H9 (cell line): ENCODE results near the gene MKI67. TPM values are rescaled to one million over a fixed set of nuclear protein-coding genes. Genes with fewer than 3 reads are reported as not detected.

Experiments used
- DNase-seq: peaks from one replicate; pipeline ENCODE4 v3.0.0-alpha.2; 2017
- H2AFZ ChIP-seq: one replicate; pipeline ENCODE4 v1.6.1; 2013; ENCODE audit warnings: mild to moderate bottlenecking, low read length, control low read depth, moderate library complexity
- H2AK5ac ChIP-seq: 2 replicates; pipeline ENCODE4 v1.6.1; 2013; ENCODE audit warnings: low read length, control low read depth, mixed read lengths; ENCODE audit not compliant: insufficient read length
- H2BK120ac ChIP-seq: one replicate; pipeline ENCODE4 v1.6.1; 2013; ENCODE audit warnings: low read depth, mild to moderate bottlenecking, low read length, control low read depth, inconsistent platforms; ENCODE audit not compliant: poor library complexity, severe bottlenecking
- H2BK12ac ChIP-seq: 2 replicates; pipeline ENCODE4 v1.6.1; 2013; ENCODE audit warnings: low read length, control low read depth, mixed read lengths, low read depth; ENCODE audit not compliant: insufficient read length
- H2BK15ac ChIP-seq: 2 replicates; pipeline ENCODE4 v1.6.1; 2013; ENCODE audit warnings: low read depth, low read length, control low read depth
- H2BK20ac ChIP-seq: one replicate; pipeline ENCODE4 v1.6.1; 2013; ENCODE audit warnings: low read depth, mild to moderate bottlenecking, low read length, control low read depth, inconsistent platforms; ENCODE audit not compliant: poor library complexity, severe bottlenecking
- H2BK5ac ChIP-seq: 2 replicates; pipeline ENCODE4 v1.6.1; 2013; ENCODE audit warnings: low read length, control low read depth, mixed read lengths; ENCODE audit not compliant: insufficient read length
- H3K14ac ChIP-seq: 2 replicates; pipeline ENCODE4 v1.6.1; 2013; ENCODE audit warnings: low read length, control low read depth; ENCODE audit not compliant: insufficient read depth
- H3K18ac ChIP-seq: 2 replicates; pipeline ENCODE4 v1.6.1; 2013; ENCODE audit warnings: low read depth, mild to moderate bottlenecking, mixed read lengths, low read length, control low read depth; ENCODE audit not compliant: insufficient read length
- H3K23ac ChIP-seq: 2 replicates; pipeline ENCODE4 v1.6.1; 2013; ENCODE audit warnings: low read length, control low read depth, mixed read lengths, low read depth; ENCODE audit not compliant: insufficient read length
- H3K23me2 ChIP-seq: 2 replicates; pipeline ENCODE4 v1.6.1; 2013; ENCODE audit warnings: low read depth, mild to moderate bottlenecking, mixed read lengths, low read length, control low read depth; ENCODE audit not compliant: insufficient read length, poor library complexity, severe bottlenecking
- H3K27ac ChIP-seq: 2 replicates; pipeline ENCODE4 v1.5.1; 2013; ENCODE audit warnings: low read length, control low read depth, mixed read lengths, low read depth; ENCODE audit not compliant: insufficient read length
- H3K27me3 ChIP-seq: 2 replicates; pipeline ENCODE4 v1.6.1; 2013; ENCODE audit warnings: low read length, control low read depth, inconsistent platforms; ENCODE audit not compliant: insufficient read depth
- H3K4ac ChIP-seq: 2 replicates; pipeline ENCODE4 v1.6.1; 2013; ENCODE audit warnings: low read depth, mild to moderate bottlenecking, control low read depth, inconsistent platforms, low read length, moderate library complexity
- H3K4me1 ChIP-seq: 2 replicates; pipeline ENCODE4 v1.6.1; 2013; ENCODE audit warnings: low read length, control low read depth, inconsistent platforms; ENCODE audit not compliant: insufficient read depth
- H3K4me2 ChIP-seq: 2 replicates; pipeline ENCODE4 v1.6.1; 2013; ENCODE audit warnings: low read length, control low read depth, mixed read lengths; ENCODE audit not compliant: insufficient read length, insufficient read depth
- H3K56ac ChIP-seq: 2 replicates; pipeline ENCODE4 v1.6.1; 2013; ENCODE audit warnings: low read depth, mild to moderate bottlenecking, mixed read lengths, low read length, control low read depth; ENCODE audit not compliant: insufficient read length
- H3K79me1 ChIP-seq: 2 replicates; pipeline ENCODE4 v1.6.1; 2013; ENCODE audit warnings: low read depth, mild to moderate bottlenecking, moderate library complexity, low read length, control low read depth, inconsistent platforms; ENCODE audit not compliant: insufficient read depth, poor library complexity, severe bottlenecking
- H3K79me2 ChIP-seq: 2 replicates; pipeline ENCODE4 v1.6.1; 2013; ENCODE audit warnings: low read length, control low read depth, inconsistent platforms; ENCODE audit not compliant: insufficient read depth
- H3K9ac ChIP-seq: 2 replicates; pipeline ENCODE4 v1.6.1; 2013; ENCODE audit warnings: low read length, control low read depth, mixed read lengths; ENCODE audit not compliant: insufficient read length; ENCODE audit errors: extremely low read depth
- H3K9me3 ChIP-seq: one replicate; pipeline ENCODE4 v1.6.1; 2013; ENCODE audit warnings: low read depth, low read length, inconsistent platforms; ENCODE audit not compliant: control insufficient read depth
- H3T11ph ChIP-seq: one replicate; pipeline ENCODE4 v1.6.1; 2013; ENCODE audit warnings: mild to moderate bottlenecking, low read length, control low read depth, inconsistent platforms
- H4K20me1 ChIP-seq: one replicate; pipeline ENCODE4 v1.6.1; 2013; ENCODE audit not compliant: control insufficient read depth, insufficient read length, insufficient read depth
- H4K5ac ChIP-seq: 2 replicates; pipeline ENCODE4 v1.6.1; 2013; ENCODE audit warnings: low read depth, mild to moderate bottlenecking, mixed read lengths, low read length, control low read depth; ENCODE audit not compliant: insufficient read length
- H4K8ac ChIP-seq: replicated peaks from 2 replicates; pipeline ENCODE4 v1.6.1; 2013; ENCODE audit warnings: low read length, control low read depth, mixed read lengths, low read depth; ENCODE audit not compliant: insufficient read length
- H4K91ac ChIP-seq: 2 replicates; pipeline ENCODE4 v1.6.1; 2013; ENCODE audit warnings: low read depth, mild to moderate bottlenecking, moderate library complexity, mixed read lengths, low read length, control low read depth; ENCODE audit not compliant: insufficient read length
- H3K27ac Mint-ChIP-seq, 3 experiments: 2 replicates in 2 of 3; 3 replicates in 1 of 3; pipeline ENCODE4 v1.8.0; 2020 to 2021; ENCODE audit warnings: mixed read lengths in 3 of 3, mild to moderate bottlenecking in 1 of 3, moderate library complexity in 1 of 3
- H3K27me3 Mint-ChIP-seq: 2 replicates; pipeline ENCODE4 v1.8.0; 2021; ENCODE audit warnings: low read depth, mild to moderate bottlenecking, moderate library complexity, mixed read lengths
- H3K36me3 Mint-ChIP-seq, 3 experiments: 2 replicates in 2 of 3; 3 replicates in 1 of 3; pipeline ENCODE4 v1.8.0; 2020 to 2021; ENCODE audit warnings: low read depth in 3 of 3, mixed read lengths in 3 of 3; ENCODE audit not compliant: insufficient read depth in 1 of 3
- H3K4me1 Mint-ChIP-seq, 2 experiments: 2 replicates each; pipeline ENCODE4 v1.8.0; 2020; ENCODE audit warnings: mixed read lengths in 2 of 2
- H3K4me3 Mint-ChIP-seq, 2 experiments: 2 replicates in 1 of 2; 3 replicates in 1 of 2; pipeline ENCODE4 v1.8.0; 2020 to 2021; ENCODE audit warnings: mild to moderate bottlenecking in 2 of 2, mixed read lengths in 2 of 2, moderate library complexity in 1 of 2
- H3K9me3 Mint-ChIP-seq, 2 experiments: 2 replicates in 1 of 2; 3 replicates in 1 of 2; pipeline ENCODE4 v1.8.0; 2020; ENCODE audit warnings: mild to moderate bottlenecking in 2 of 2, mixed read lengths in 2 of 2, moderate library complexity in 1 of 2
- WGBS: extraction: QIAGEN DNeasy Blood & Tissue Kit; methylation state at CpG from one replicate; pipeline ENCODE4 v1.1.7; 2013; ENCODE audit warnings: missing lambda C conversion rate, low lambda C conversion rate, mixed read lengths; ENCODE audit not compliant: insufficient read length; ENCODE audit errors: extremely low coverage; 5-methylcytosine and 5-hydroxymethylcytosine counted together
- total RNA-seq: library from RNA; stranded (reverse); gene quantifications from 2 replicates; pipeline ENCODE4 v1.2.1, GENCODE V29; 2021
- TF ChIP-seq, protein P1 (sequence below): fragments of 200-600 bp; sonication (generic); conservative IDR thresholded peaks from 3 replicates; pipeline ENCODE4 v1.8.0; 2021; ENCODE audit warnings: antibody characterized with exemption, mild to moderate bottlenecking

MKI67 gene
- total RNA-seq, 1 experiment from 2014 or later = 108 TPM

GRCh38 chr10:128114901-128115300, 11.3 kb downstream of the MKI67 start:
- no peaks in the 10 kb centered on the region for H3K27me3 ChIP-seq
- H3K4me2 ChIP-seq = no peak overlapping the region
- no peak overlapping the region for H3K14ac ChIP-seq
- H2AK5ac ChIP-seq = no peak overlapping the region
- no peak overlapping the region for H3K56ac ChIP-seq
- H4K5ac ChIP-seq = no peak overlapping the region
- Mint-ChIP-seq H3K27me3 (no peaks in the 10 kb centered on the region), H3K36me3 (peaks cover 50 to 80% (median 76%) of the 10 kb centered on the region in 3 experiments), H3K4me1 (no peaks in the 10 kb centered on the region), H3K9me3 (no peaks in the 10 kb centered on the region), H3K27ac (no peak overlapping the region), H3K4me3 (no peak overlapping the region)
- DNase-seq = no peak
- H3K27ac ChIP-seq = no peak overlapping the region
- WGBS = no CpG with 5 or more reads among the region's 2 CpGs
- H3K4me1 ChIP-seq = no peaks in the 10 kb centered on the region
- no peaks in the 10 kb centered on the region for H3K79me2 ChIP-seq
- no peaks in the 10 kb centered on the region for H3K79me1 ChIP-seq
- H2BK120ac ChIP-seq = no peak overlapping the region
- H3K9me3 ChIP-seq = no peaks in the 10 kb centered on the region
- H4K8ac ChIP-seq = no peak overlapping the region
- H3K9ac ChIP-seq = no peak overlapping the region
- no peak overlapping the region for H2BK5ac ChIP-seq
- H3K23ac ChIP-seq = no peak overlapping the region
- no peak overlapping the region for H2BK20ac ChIP-seq
- H3T11ph ChIP-seq = no peak overlapping the region
- TF ChIP-seq, protein P1, sequence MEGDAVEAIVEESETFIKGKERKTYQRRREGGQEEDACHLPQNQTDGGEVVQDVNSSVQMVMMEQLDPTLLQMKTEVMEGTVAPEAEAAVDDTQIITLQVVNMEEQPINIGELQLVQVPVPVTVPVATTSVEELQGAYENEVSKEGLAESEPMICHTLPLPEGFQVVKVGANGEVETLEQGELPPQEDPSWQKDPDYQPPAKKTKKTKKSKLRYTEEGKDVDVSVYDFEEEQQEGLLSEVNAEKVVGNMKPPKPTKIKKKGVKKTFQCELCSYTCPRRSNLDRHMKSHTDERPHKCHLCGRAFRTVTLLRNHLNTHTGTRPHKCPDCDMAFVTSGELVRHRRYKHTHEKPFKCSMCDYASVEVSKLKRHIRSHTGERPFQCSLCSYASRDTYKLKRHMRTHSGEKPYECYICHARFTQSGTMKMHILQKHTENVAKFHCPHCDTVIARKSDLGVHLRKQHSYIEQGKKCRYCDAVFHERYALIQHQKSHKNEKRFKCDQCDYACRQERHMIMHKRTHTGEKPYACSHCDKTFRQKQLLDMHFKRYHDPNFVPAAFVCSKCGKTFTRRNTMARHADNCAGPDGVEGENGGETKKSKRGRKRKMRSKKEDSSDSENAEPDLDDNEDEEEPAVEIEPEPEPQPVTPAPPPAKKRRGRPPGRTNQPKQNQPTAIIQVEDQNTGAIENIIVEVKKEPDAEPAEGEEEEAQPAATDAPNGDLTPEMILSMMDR = no peak
- H4K20me1 ChIP-seq = no peaks in the 10 kb centered on the region
- H4K91ac ChIP-seq = no peak overlapping the region
- H2BK15ac ChIP-seq = no peak overlapping the region
- no peak overlapping the region for H2BK12ac ChIP-seq
- H2AFZ ChIP-seq = no peak overlapping the region
- no peak overlapping the region for H3K18ac ChIP-seq
- H3K4ac ChIP-seq = no peak overlapping the region
- no peaks in the 10 kb centered on the region for H3K23me2 ChIP-seq
